NCI-H1436 treated with DMSO at 0.1 percent for 48 hours (cell line): ENCODE data around the gene DNAJB5.
"Not testable (repeated sequence)": the region's sequence is repeated elsewhere in the genome, so short reads cannot be mapped to it uniquely, and the experiment has no call there.

Experiments used
- DNase-seq: peaks from one replicate; lab custom pipeline; 2025; lab: John Stamatoyannopoulos, UW

DNAJB5 gene

DNA sequence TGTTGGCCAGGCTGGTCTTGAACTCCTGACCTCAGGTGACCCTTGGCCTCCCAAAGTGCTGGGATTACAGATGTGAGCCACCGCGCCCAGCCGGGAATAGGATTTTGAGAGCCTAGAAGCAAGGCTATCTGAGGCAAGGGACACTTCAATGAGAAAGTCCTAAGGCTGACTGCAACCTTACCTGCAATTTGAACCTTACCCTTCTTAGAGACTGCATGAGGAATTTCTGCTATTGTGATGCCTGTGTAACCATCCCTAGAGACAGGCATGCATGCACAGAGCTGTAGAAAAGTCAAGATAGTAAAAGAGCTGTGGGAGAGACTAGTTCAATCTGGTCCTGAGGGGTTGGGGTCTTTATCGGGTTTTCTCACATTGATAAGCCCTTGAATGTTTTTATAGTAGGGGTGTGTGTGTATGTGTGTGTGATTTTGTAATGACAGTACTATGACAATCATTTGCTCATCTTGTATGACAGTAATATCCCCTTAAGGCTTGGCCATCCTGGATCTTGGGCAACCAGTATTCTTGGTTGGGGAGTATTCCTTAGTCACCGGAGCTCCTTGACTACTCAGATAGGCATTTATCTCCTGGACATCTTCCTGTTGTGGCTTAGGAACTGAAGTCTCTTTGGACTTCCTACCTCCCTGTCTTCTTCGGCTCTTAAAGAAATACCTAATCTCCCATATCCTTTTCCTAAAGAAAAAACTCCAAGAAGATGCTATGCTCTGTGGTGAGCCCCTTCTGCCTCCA lies 11.2 kb downstream of the DNAJB5 start:
- DNase-seq, result no peak

DNA sequence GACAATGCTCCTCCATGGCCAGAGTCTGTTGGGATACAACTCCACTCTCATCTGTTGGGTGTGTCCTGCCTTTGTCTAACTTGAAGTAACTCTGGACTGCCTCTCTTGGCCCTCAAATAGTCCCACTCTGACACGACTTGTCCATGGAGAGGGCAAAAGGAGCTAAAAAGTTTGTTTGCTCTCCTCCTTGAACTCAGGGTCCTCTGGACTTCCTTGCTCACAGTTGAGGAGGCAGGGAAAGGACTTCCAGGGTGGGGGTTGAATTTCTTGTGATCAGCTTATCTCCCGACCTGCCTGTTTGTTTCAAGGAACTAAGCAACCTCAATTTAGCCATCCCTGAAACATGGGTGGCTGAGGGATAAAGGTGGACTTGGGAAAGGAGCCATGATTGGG lies 11.7 kb downstream of the DNAJB5 start:
- no peak for DNase-seq

- no peak for DNase-seq
These were observed 12.4 kb downstream of the DNAJB5 start for GRCh38 chr9:35001803-35002502.

DNA sequence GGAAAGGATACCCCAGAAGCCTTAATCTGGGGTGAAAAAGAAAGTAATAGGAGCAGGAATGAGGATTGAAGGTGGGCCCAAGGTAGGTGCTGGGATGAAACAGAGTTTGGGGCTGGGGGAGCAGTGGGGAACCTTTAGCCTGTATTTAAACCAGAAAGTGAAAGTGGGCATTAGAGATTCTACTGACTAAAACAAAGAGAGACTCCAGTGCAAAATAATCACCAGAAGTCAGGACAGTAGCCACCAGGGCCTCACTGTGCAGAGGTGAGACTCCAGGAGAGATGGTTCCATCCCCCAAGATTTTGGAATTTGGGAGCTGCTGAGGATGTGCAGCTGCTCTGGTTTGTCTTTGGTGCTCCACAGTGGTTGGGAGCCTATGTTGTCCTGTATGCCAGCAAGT lies 13.1 kb downstream of the DNAJB5 start:
- DNase-seq, result no peak

- DNase-seq, result not testable (repeated sequence)
These were observed 14.8 kb downstream of the DNAJB5 start for GRCh38 chr9:35004299-35004698.

DNA sequence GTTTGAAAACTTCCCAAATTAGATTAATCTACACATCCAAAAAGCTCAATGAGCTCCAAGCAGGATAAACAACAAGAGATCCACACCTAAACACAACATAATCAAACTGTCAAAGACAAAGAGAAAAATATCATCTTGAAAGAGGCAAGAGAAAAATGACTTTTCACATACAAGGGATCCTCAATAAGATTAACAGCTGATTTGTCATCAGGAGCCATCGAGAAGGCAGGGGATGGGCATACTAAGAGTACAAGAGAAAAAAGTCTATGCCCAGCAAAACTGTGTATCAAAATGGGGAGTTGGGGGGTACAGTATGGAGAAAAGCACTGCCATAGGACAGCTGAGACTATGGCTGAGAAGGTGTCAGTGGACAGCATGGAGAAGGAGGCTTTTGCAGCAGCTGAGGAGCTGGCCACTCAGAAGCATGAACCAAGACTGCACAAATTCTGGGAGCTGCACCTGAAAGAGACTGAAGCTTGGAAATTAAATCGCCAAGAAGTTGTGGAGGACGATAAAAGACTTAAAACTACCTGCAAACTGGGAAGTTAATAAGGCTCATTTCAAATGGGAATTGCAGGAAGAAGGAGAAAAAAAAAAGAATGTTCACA lies 20.9 kb downstream of the DNAJB5 start:
- no peak for DNase-seq

GRCh38 chr9:35014517-35014916 lies 25.0 kb downstream of the DNAJB5 start:
- DNase-seq, result no peak

- DNase-seq, result not testable (repeated sequence)
These were observed 33.9 kb downstream of the DNAJB5 start for GRCh38 chr9:35023443-35023842.

- DNase-seq, result no peak
These were observed 37.1 kb downstream of the DNAJB5 start for GRCh38 chr9:35026671-35027070.

- DNase-seq, result no peak
These were observed 37.8 kb downstream of the DNAJB5 start for GRCh38 chr9:35027374-35027773.

- no peak for DNase-seq
These were observed 38.3 kb downstream of the DNAJB5 start for GRCh38 chr9:35027860-35028259.

- no peak for DNase-seq
These were observed 38.8 kb downstream of the DNAJB5 start for GRCh38 chr9:35028341-35028740.

DNA sequence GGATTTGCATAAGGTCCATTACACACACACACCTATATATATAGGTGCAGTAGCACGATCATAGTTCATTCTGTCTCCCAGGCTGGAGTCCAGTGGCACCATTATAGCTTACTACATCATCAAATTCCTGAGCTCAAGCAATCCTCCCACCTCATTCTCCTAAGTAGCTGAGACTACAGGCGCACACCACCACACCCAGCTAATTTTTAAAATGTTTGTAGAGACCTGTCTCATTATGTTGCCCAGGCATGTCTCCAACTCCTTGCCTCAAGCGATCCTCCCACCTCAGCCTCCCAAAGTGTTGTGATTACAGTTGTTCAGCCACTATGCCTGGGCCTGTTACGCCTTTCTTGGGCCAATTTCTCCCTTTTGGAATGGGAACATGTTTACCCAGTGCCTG lies 39.7 kb downstream of the DNAJB5 start:
- DNase-seq, result no peak

DNA sequence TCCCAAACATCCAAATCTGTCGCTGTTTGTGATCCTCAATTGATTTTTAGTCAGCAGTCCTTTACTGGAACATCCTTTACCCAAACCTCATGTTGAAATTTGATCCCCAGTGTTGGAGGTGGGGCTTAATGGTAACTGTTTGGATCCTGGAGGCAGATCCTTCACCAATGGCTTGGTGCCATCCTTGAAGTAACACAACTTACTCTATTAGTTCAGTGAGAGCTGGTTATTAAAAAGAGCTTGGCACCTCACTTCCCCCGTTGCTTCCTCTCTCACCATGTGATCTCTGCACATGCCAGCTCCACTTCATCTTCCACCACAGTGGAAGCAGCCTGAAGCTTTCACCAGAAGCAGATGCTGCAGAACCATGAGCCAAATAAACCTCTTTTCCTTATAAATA lies 40.3 kb downstream of the DNAJB5 start:
- DNase-seq, result no peak

- DNase-seq, result no peak
These were observed 43.6 kb downstream of the DNAJB5 start for GRCh38 chr9:35033101-35033500.

- no peak for DNase-seq
These were observed 46.5 kb downstream of the DNAJB5 start for GRCh38 chr9:35035851-35036701.

- DNase-seq, result no peak
These were observed 52.6 kb downstream of the DNAJB5 start for GRCh38 chr9:35042081-35042604.

GRCh38 chr9:35042891-35043545 lies 53.5 kb downstream of the DNAJB5 start:
- no peak for DNase-seq

DNA sequence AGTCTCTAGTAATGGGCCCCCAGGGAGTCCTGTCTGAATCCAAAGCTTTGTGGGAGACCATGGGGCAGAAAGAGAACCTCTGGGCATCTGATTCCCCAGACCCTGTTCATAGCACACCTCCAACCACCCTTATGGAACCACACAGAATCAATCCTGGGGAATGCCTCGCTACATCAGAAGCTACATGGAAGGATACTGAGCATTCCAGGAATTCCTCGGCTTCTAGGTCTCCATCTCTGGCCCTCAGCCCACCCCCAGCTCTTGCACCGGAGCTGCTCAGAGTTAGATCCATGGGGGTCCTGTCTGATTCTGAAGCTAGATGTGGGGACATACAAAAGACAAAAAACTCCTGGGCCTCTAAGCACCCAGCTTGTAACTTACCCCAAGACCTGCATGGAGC lies 54.5 kb downstream of the DNAJB5 start:
- DNase-seq, result no peak
